Ishikawa (cell line): ENCODE results near the gene DNAH2.

ENCODE experiments used
- EGR1 ChIP-seq: IDR thresholded peaks from 2 replicates; pipeline ENCODE4 v1.6.1; 2012
- YY1 ChIP-seq: IDR thresholded peaks from 2 replicates; pipeline ENCODE4 v1.6.1; 2012; ENCODE audit warnings: low read depth

- no peak for TF ChIP-seq YY1
- TF ChIP-seq EGR1, result no peak
These were observed 158.3 kb downstream of the DNAH2 start for GRCh38 chr17:7875804-7876370.
